Vagina (tissue), 2 donors: Measurements from ENCODE around the gene ARHGAP26.

Experiments used
- CTCF ChIP-seq, 3 experiments: fragments of 450-650 bp in 2 of 3; fragments of 200-600 bp in 1 of 3; sonication (generic) in 1 of 3; IDR thresholded peaks; one replicate each; pipeline ENCODE4 v1.5.1; 2017 to 2019; ENCODE audit warnings: antibody characterized with exemption in 3 of 3, mild to moderate bottlenecking in 2 of 3, moderate library complexity in 2 of 3
- POLR2A ChIP-seq, 2 donors: fragments of 450-650 bp; IDR thresholded peaks; one replicate each; pipeline ENCODE4 v1.6.1; 2017; ENCODE audit warnings: antibody characterized with exemption in 2 of 2, mild to moderate bottlenecking in 2 of 2, moderate library complexity in 2 of 2

GRCh38 chr5:143032581-143032836 lies 262.3 kb downstream of the ARHGAP26 start:
- TF ChIP-seq CTCF (IDR thresholded peaks at IDR 0.05) = no peak
- no peak for TF ChIP-seq POLR2A (IDR thresholded peaks at IDR 0.05)
